ENCODE results near the gene NCEH1. TPM values are rescaled to one million over a fixed set of nuclear protein-coding genes. Genes with fewer than 3 reads are reported as not detected.

The NCEH1 gene, protein sequence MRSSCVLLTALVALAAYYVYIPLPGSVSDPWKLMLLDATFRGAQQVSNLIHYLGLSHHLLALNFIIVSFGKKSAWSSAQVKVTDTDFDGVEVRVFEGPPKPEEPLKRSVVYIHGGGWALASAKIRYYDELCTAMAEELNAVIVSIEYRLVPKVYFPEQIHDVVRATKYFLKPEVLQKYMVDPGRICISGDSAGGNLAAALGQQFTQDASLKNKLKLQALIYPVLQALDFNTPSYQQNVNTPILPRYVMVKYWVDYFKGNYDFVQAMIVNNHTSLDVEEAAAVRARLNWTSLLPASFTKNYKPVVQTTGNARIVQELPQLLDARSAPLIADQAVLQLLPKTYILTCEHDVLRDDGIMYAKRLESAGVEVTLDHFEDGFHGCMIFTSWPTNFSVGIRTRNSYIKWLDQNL
- 2.7 and 6.0 TPM in 2 replicates for total RNA-seq

DNA sequence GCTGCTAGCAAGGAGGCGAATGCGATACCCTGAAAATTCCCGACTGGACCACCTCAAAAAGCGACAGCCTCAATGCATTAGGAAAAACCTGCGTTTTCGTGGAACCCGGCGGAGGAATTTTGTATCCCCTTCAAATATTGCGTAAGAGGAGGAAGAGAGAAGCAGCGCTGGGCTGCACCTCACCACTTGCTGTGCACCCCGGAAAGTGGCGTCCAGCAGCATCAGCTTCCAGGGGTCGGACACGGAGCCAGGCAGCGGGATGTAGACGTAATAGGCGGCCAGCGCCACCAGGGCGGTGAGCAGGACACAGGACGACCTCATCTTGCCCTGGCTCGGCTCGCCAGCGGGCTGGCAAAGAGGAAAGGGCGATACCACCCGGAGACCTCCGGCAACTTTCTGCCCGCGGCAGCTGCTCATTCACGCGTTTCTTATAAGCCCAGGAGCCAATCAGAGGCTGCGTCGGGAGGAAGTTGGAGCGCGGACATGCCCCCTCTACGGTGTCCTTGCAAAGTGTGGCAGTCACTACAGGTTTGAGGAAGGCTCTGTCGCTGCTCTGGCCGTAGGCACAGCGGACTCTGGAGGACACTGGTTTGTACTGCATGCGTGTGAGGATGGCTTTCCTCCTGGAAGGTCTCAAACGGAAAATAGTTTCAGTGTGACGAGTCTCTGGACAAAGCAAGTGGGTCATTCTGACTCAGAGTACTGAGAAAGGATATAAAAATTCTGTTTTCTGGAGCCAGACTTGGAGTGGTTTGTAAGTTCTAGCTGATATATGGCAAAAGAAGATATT is at the start of gene NCEH1:
NCEH1 (minus strand) TSS at position 404 of the 790 bp plus-strand sequence; CDS start at position 321, 83 bp downstream.

DNA sequence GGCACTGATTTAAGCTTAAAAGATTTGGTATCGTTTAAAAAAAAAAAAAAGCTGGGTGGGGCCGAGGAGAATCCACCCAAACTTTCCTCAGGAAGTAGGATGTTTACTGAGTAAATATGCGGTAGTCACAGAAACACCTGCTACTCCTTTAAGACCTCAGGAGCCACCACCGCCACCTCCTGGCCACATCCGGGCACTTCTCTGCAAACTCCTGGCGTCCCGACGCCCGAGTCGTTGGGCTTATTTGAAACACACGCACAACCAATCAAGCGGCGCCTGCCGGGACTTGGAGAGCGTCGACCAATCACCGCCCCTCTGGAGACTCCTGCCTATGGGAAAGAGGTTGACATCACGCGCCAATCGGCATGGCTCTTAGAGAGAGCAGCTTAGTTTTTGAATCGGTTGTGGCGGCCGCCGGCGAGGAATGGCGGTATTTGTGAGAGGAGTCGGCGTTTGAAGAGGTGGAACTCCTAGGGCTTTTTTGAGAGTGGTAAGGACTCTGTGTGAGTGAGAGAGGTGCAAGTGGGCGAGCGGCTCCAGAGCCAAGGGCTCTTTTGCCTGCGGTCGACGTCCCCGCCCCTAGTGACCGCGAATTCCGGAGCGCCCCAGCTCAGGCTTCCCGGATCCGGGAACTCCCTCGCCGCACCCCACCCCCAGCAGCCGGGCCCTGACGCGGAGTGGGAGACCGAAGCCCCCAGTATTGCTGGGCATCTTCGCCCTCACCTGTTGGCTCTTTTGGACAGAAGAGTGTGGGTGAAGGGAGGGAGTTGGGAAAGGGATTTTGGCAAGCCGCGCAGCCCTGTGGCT is 39.7 kb upstream of the NCEH1 start, which contains the start of gene ECT2:
ECT2 (plus strand) TSS at position 359 of the 807 bp plus-strand sequence. CDS start 3,805 bp downstream, outside the sequence.

Other genes starting within 250 kb of the NCEH1 start
- gene TNFSF10, start 187.6 kb downstream of the NCEH1 start, total RNA-seq: 9.2 and 9.6 TPM in 2 replicates
- 7.7 and 11.2 TPM in 2 replicates for gene ECT2, start 39.7 kb upstream of the NCEH1 start, total RNA-seq

Measured in bronchial smooth muscle cell (primary cell).